Dedifferentiated amniotic fluid mesenchymal stem cell (primary cell): ENCODE measurements around the gene SNX20.

Experiments used
- DNase-seq: peaks from one replicate; pipeline ENCODE4 v3.0.0-alpha.2; 2016; ENCODE audit errors: extremely low spot score

SNX20 gene

GRCh38 chr16:50679676-50680555 lies 1.2 kb downstream of the SNX20 start:
- DNase-seq = no peak

GRCh38 chr16:50679266-50679665 lies 1.8 kb downstream of the SNX20 start:
- no peak for DNase-seq

DNA sequence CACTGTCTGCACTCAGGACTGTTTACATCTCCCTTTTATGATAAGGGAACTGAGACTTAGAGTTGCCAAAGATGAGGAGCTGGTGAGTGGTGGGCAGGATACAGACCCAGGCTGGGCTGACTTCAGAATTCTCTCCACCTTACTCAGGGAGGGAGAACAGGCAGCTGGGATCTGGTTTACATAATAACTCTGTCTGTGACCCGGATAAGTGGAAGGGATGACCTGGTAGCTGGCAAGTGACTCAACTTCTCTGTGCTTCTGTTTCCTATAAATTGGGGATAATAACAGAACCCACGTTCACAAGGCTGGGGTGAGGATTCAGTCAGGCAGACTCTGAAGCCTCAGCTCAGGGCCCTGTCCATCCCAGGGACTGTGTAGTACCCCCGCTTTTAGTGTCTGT lies 2.6 kb downstream of the SNX20 start:
- DNase-seq = no peak

DNA sequence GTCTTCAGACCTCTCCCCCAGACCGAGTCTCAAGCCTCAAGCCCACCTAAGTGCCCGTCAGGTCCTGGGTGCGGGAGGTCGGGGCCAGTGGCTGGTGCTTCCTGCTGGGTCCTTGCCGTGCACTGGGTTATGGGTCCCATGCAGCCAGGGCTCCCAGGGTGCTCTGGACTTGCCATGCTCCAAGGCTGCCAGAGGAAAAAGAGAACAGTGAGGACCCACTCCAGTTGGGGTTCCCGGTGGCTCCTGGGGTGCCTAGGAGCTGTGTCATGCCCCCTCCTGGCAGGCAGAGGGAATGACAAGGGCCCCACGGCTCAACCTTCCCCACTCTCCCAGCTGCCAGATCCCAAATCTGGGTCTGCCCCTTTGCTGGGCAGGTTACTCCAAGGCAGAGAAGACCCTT lies 3.8 kb downstream of the SNX20 start:
- no peak for DNase-seq

GRCh38 chr16:50676684-50677225 lies 4.4 kb downstream of the SNX20 start:
- no peak for DNase-seq

DNA sequence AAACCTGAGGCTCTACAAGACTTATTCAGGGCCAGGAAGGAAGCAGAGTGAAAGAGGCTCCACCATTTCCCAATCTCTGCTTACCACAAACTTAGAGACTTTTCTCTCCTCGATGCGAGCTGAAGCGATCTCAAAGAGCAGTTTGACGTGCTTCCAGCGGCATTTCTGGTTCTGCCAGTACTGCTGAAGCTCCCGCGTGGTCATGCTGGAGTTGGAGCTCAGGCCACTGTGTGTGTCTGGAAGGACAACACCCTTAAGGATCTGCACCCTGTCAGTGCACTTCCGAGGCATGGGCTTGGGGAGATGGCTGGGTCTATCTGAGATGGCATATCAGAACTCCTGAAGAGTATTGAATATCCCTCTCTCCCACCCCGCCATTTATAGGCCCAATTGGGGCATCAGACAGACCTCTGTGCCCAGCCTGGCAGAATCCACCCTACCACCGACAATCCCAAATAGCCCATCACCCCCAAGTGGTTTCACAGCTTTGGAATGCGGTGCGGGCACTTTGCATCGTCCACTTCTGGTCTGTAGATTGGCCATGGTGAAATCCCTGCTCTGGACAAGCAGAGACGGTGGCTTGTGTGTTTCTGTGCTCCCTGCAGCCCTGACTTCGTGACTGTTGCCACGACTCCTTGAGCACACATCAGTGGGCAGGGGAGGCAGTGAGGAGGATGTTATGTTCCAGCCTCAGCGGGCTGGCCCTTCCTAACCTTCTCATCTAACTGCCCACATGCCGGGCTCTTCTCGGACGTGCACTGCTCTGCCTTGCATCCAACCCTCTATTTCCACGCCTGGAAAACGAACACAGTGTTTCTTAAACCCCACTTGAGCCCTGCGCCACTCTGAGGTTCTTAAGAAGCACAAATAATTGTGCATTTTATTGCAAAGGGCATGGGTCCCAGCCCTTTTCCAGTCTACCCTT lies 5.2 kb downstream of the SNX20 start:
- no peak for DNase-seq

DNA sequence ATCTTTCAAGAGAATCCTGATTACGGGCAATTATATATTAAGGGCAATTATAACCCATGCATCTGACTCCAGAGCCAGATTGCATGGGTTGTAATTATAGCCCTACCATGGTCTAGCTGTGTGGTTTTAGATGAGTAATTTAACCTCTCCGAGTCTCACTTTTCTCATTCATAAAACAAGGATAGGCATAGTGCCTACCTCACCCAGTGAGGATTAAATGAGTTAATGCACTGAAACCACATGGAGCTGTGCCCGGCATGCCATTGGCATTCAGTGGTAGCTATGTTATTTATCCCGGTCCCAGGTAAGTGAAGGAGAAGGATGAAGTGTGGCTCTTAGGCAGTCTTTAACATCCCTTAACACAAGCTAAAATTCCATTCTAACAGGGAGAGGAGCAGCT lies 6.3 kb downstream of the SNX20 start:
- DNase-seq = no peak

- DNase-seq = no peak
Measured at GRCh38 chr16:50673496-50674275, 7.4 kb downstream of the SNX20 start.

GRCh38 chr16:50671644-50672260 lies 9.4 kb downstream of the SNX20 start:
- no peak for DNase-seq

GRCh38 chr16:50670476-50670875 lies 10.6 kb downstream of the SNX20 start:
- no peak for DNase-seq

DNA sequence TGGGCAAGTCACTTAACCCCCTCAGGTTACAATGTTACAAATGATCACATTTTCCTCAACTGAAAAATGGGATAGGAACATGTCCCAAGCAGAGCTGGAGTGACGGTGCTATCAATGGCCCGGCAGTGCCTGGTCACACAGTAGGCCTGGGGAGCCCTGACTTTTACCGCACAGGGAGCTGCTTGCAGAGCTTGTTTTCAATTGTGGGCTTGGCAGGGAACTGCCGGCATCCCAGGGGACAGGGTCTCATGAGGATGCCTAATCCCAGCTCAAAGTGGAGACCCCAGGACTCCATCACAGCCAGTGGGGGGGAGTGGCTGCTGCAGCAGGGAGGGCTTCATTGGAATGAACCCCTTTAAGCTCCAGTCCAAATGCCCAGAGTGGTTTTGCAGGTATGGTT lies 11.4 kb downstream of the SNX20 start:
- no peak for DNase-seq

DNA sequence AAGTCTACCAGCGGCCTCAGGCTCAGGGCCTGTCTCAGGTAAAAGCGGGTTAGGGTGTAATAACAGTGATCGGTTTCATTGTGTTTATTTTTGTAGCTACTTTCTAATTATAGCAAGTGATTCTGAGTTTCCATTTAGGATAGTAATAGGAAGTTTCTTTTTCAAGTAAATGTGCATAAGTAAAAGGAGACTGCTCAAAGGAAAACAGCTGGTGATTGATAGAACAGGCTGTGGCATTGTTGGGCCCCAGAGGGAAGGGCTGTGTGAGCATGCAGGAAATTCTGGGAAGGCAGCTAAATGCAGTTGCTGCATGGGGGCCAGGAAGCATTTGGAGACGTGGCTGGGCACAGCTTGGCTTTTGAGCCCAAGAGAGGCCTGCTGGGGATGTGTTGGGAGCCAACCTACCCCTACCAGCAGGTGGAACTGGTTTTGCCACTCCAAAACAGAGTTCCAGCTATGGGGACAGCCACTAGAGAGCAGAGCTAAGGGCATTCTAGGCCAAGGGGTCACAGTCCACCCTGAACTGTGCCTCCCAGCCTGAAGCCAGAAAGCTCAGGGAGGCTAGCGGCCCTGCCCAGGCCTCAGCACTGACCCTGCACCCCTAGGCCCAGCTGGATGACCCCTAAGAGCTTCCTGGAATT lies 12.6 kb downstream of the SNX20 start:
- DNase-seq = no peak

DNA sequence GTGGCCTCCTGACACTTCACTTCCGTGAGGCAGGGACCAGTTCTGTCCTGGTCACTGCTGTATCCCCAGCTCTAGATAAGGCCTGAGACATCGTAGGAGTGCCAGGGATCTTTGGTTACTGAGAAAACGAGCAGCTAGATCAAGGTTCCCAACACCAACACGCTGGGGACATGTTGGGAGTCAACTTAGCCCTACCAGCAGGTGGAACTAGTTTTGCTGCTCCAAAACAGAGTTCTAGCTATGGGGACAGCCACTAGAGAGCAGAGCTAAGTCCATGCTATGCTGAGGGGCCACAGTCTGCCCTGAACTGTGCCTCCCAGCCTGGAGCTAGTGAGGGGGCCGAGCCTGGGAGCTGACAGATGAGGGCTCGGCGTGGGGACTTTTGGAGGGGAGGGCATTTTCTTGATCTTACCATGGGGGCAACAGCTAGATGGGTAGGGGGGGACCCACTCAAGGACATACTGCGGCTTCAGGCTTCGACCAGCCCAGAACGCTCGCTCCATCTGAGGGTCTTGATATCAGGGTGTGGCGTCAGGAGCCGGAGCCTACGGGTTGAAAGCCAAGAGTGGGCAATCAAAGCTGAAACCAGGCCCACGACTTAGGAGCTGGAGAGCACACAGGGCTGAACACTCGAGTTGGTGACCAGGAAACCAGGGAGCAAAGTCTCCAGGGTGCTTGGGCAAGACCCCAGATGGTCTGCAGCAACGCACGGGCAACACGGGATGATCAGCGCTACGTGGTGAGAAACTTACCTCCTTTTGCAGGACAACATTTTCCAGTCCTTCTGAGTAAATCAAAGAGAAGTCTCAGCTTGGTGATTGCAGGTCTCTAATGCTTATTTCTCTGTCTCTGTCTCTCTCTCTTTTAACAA lies 13.4 kb downstream of the SNX20 start:
- no peak for DNase-seq

GRCh38 chr16:50666658-50667496 lies 14.2 kb downstream of the SNX20 start:
- DNase-seq = no peak

GRCh38 chr16:50665128-50665878 lies 15.8 kb downstream of the SNX20 start:
- peak; percentile 73 for DNase-seq

DNA sequence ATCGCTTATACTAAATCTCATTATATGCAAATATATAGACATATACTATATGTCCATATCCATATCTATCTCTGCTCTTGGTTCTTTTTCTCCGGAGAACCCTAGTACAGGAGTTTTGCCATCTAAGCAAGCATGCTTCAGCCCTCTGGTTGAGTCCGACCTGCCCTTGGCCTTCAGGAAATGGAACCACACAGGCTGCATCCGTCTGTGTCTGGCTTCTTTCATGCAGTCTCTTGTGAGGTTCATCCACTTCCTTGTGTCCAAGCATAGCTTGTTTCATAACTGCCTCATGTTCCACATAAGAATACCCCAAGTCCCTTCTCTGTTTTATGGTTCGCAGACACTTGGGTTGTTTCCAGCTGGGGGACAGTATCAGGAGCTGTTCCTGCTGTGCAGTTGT lies 16.8 kb downstream of the SNX20 start:
- DNase-seq = no peak

DNA sequence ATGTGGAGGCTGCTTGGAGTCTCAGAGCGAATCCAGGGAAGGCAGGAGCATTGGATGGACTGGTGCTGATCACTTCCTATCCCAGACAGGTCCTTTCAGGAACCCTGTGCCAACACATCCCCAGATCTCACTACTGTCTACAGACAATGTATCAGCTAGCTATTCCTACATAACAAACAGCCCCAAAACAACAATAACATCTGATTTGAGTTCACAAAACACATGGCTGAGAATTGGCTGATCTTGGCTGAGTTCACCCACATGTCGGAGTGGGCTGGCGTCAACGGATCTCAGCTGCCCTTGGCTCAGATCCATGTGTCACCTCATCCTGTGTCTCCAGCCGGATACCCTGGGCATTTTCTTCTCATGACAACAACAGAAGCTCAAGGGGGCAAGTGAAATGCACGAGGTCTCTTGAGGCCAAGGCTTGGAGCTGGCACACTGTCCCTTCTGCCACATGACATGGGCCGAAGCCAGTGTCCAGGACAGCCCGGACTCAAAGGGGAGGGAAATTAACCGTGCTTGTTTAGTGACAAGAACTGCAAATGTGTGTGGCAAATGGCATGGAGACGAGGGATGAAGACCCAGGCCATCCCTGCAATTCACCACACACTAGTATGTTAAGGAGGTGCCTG lies 18.7 kb downstream of the SNX20 start:
- no peak for DNase-seq

DNA sequence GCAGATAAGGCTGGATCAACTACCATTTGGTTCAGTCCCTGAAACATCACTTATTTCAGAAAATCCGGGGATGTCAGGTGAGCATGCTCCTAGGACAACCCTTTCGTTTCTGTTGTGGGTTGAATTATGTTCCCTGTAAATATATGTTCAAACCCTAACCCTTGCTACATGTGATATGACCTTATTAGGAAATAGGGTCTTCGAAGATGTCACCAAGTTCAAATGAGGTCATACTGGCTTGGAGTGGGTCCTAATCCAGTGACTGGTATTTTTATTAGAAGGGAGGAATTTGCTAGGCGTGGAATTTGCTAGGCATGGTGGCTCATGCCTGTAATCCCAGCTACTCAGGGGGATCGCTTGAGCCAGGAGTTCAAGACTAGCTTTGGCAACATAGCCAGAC lies 21.3 kb downstream of the SNX20 start:
- no peak for DNase-seq
